PC-3 (cell line): ENCODE results near the gene SNX20. TPM values are rescaled to one million over a fixed set of nuclear protein-coding genes. Genes with fewer than 3 reads are reported as not detected.

ENCODE experiments used
- ATAC-seq: fragments of 200-7000 bp; cut with Tn5 transposase; 2 replicates; pipeline ENCODE4 v1.9.1; 2020; ENCODE audit warnings: mild to moderate bottlenecking, moderate library complexity
- Bru-seq: library from RNA; stranded (reverse); fragments of 400-500 nt; gene quantifications from one replicate; lab custom pipeline; 2021; lab: Mats Ljungman, UMichigan
- BruChase-seq, 2 experiments: library from RNA; stranded (reverse); fragments of 400-500 nt; gene quantifications; one replicate each; lab custom pipeline; 2021; lab: Mats Ljungman, UMichigan
- BruUV-seq: library from RNA; stranded (reverse); fragments of 400-500 nt; replicated peaks from 2 replicates; lab custom pipeline; 2021; lab: Mats Ljungman, UMichigan
- CTCF ChIA-PET: fragments of 300-600 bp; sonication (Branson Sonifier 250); formaldehyde crosslinking; loops from one replicate; lab custom pipeline; 2022; ENCODE audit warnings: antibody characterized with exemption; lab: Charles Lee
- POLR2A ChIA-PET: fragments of 300-600 bp; sonication (Branson Sonifier 250); formaldehyde crosslinking; loops from one replicate; lab custom pipeline; 2022; ENCODE audit warnings: antibody characterized with exemption; ENCODE audit not compliant: unreplicated experiment; lab: Charles Lee
- DNase-seq: peaks from one replicate; pipeline ENCODE4 v3.0.0-alpha.2; 2015
- H2AFZ ChIP-seq: fragments of 300-600 bp; sonication (generic); 2 replicates; pipeline ENCODE4 v1.6.0; 2016; ENCODE audit warnings: antibody characterized with exemption, low read length
- H3F3A ChIP-seq: fragments of 300-600 bp; sonication (generic); one replicate; pipeline ENCODE4 v1.6.0; 2017; ENCODE audit warnings: antibody characterized with exemption, low read length, control low read depth, mild to moderate bottlenecking; ENCODE audit not compliant: unreplicated experiment
- H3K27ac ChIP-seq: fragments of 300-600 bp; sonication (generic); 2 replicates; pipeline ENCODE4 v1.5.1; 2016; ENCODE audit warnings: mild to moderate bottlenecking, low read length
- H3K27me3 ChIP-seq: fragments of 300-600 bp; sonication (generic); 2 replicates; pipeline ENCODE4 v1.6.1; 2016; ENCODE audit warnings: low read length, mixed read lengths
- H3K36me3 ChIP-seq: fragments of 300-600 bp; sonication (generic); 2 replicates; pipeline ENCODE4 v1.6.1; 2016; ENCODE audit warnings: low read depth, mixed run types, low read length, mixed read lengths
- H3K4me1 ChIP-seq: fragments of 300-600 bp; sonication (generic); 2 replicates; pipeline ENCODE4 v1.5.1; 2016; ENCODE audit warnings: low read length; ENCODE audit not compliant: insufficient read depth
- H3K4me2 ChIP-seq: fragments of 300-600 bp; sonication (generic); 2 replicates; pipeline ENCODE4 v1.6.0; 2016; ENCODE audit warnings: low read length
- H3K4me3 ChIP-seq: fragments of 300-600 bp; sonication (generic); 2 replicates; pipeline ENCODE4 v1.5.1; 2016; ENCODE audit warnings: mild to moderate bottlenecking, low read length, mixed read lengths
- H3K79me2 ChIP-seq: fragments of 300-600 bp; sonication (generic); 2 replicates; pipeline ENCODE4 v1.6.1; 2017; ENCODE audit warnings: low read length, mixed read lengths
- H3K9ac ChIP-seq: fragments of 300-600 bp; sonication (generic); 2 replicates; pipeline ENCODE4 v1.6.0; 2016; ENCODE audit warnings: mild to moderate bottlenecking, low read length
- H3K9me2 ChIP-seq: fragments of 300-600 bp; sonication (generic); replicated peaks from 2 replicates; pipeline ENCODE4 v1.6.1; 2016; ENCODE audit warnings: mixed run types, low read length, mixed read lengths
- H3K9me3 ChIP-seq: fragments of 300-600 bp; sonication (generic); 2 replicates; pipeline ENCODE4 v1.6.1; 2016; ENCODE audit warnings: low read length, mixed read lengths
- H4K20me1 ChIP-seq: fragments of 300-600 bp; sonication (generic); 2 replicates; pipeline ENCODE4 v1.6.1; 2016; ENCODE audit warnings: low read length, mixed read lengths
- CTCF ChIP-seq: fragments of 300-600 bp; sonication (generic); conservative IDR thresholded peaks from 2 replicates; pipeline ENCODE4 v1.5.1; 2017; ENCODE audit warnings: antibody characterized with exemption, low read depth, mild to moderate bottlenecking, low read length
- EZH2 ChIP-seq: fragments of 300-600 bp; sonication (generic); IDR thresholded peaks from one replicate; pipeline ENCODE4 v1.6.1; 2017; ENCODE audit warnings: antibody characterized with exemption, mild to moderate bottlenecking, low read length; ENCODE audit not compliant: unreplicated experiment
- EZH2phosphoT487 ChIP-seq: fragments of 300-600 bp; sonication (generic); IDR thresholded peaks from 2 replicates; pipeline ENCODE4 v1.6.1; 2018; ENCODE audit warnings: mild to moderate bottlenecking, antibody characterized with exemption, low read length, borderline replicate concordance
- intact Hi-C: fragments of 100-400 bp; cut with micrococcal nuclease; formaldehyde crosslinking; loops from 2 replicates; pipeline ENCODE4 v1.9.0; 2023
- long read RNA-seq: library from polyadenylated mRNA; unstranded; transcript quantifications from one replicate; pipeline ENCODE4 v2.0.0, GENCODE V29; 2021; ENCODE audit not compliant: unreplicated experiment
- total RNA-seq: library from RNA; depleted of rRNA; stranded (reverse); fragments of >200 nt; gene quantifications from 2 replicates; pipeline ENCODE4 v1.2.3, GENCODE V29; 2014; rRNA removed

SNX20 gene
- not detected in 2 replicates for total RNA-seq
- not detected for Bru-seq, nascent RNA
- not detected for BruChase-seq, experiment 1, labeled RNA remaining after a 6-hour chase
- not detected for BruChase-seq, experiment 2, labeled RNA remaining after a 2-hour chase
- long read RNA-seq: 0 reads

GRCh38 chr16:50681021-50681885 is at the start of gene SNX20:
TSS of gene SNX20 (minus strand) at chr16:50681312. CDS start at chr16:50677526, 3,786 bp downstream.
- Histone ChIP-seq H3F3A (no peaks in the 10 kb centered on the region), H3K79me2 (no peaks in the 10 kb centered on the region), H3K36me3 (no peaks in the 10 kb centered on the region), H3K9me3 (no peaks in the 10 kb centered on the region), H3K4me2 (no peak within 1 kb of the TSS), H3K4me3 (no peak within 1 kb of the TSS), H3K9me2 (no peaks in the 10 kb centered on the region), H3K9ac (no peak within 1 kb of the TSS), H2AFZ (no peak within 1 kb of the TSS), H4K20me1 (no peaks in the 10 kb centered on the region), H3K4me1 (no peaks in the 10 kb centered on the region), H3K27me3 (no peaks in the 10 kb centered on the region), H3K27ac (no peak within 1 kb of the TSS)
- ATAC-seq (no peak), DNase-seq (no peak)
- ChIA-PET POLR2A (no interaction called here), CTCF (no interaction called here)
- TF ChIP-seq CTCF (no peak), EZH2 (no peak), EZH2phosphoT487 (no peak)
- intact Hi-C loops: no loop called here
- no TSS peak for BruUV-seq

GRCh38 chr16:50724306-50724705 is 43.2 kb upstream of the SNX20 start:
- no peaks in the 10 kb centered on the region for H3F3A ChIP-seq
- H3K9ac ChIP-seq: no peak overlapping the region
- H2AFZ ChIP-seq: no peak overlapping the region
- no peak for ATAC-seq
- CTCF ChIA-PET: no interaction called here
- no peak overlapping the region for H3K4me3 ChIP-seq
- no peaks in the 10 kb centered on the region for H3K36me3 ChIP-seq
- DNase-seq: no peak
- H3K27me3 ChIP-seq: no peaks in the 10 kb centered on the region
- intact Hi-C loops: no loop called here
- H3K9me3 ChIP-seq: no peaks in the 10 kb centered on the region
- H3K4me1 ChIP-seq: peaks cover 6% of the 10 kb centered on the region
- H4K20me1 ChIP-seq: no peaks in the 10 kb centered on the region
- POLR2A ChIA-PET: no interaction called here
- BruUV-seq: no TSS peak
- TF ChIP-seq EZH2: no peak
- TF ChIP-seq EZH2phosphoT487: no peak
- no peak for TF ChIP-seq CTCF
- H3K9me2 ChIP-seq: no peaks in the 10 kb centered on the region
- no peaks in the 10 kb centered on the region for H3K79me2 ChIP-seq
- no peak overlapping the region for H3K27ac ChIP-seq
- no peak overlapping the region for H3K4me2 ChIP-seq

GRCh38 chr16:50722960-50723359 is 41.8 kb upstream of the SNX20 start:
- no peak overlapping the region for H3K9ac ChIP-seq
- H3F3A ChIP-seq: no peaks in the 10 kb centered on the region
- DNase-seq (no peak), ATAC-seq (no peak)
- H3K27me3 ChIP-seq: no peaks in the 10 kb centered on the region
- no peak overlapping the region for H3K4me3 ChIP-seq
- intact Hi-C loops: no loop called here
- no peaks in the 10 kb centered on the region for H3K9me3 ChIP-seq
- no peak overlapping the region for H2AFZ ChIP-seq
- no peaks in the 10 kb centered on the region for H3K36me3 ChIP-seq
- ChIA-PET CTCF (no interaction called here), POLR2A (no interaction called here)
- no peaks in the 10 kb centered on the region for H3K79me2 ChIP-seq
- BruUV-seq: no TSS peak
- no peak overlapping the region for H3K27ac ChIP-seq
- TF ChIP-seq EZH2 (no peak), EZH2phosphoT487 (no peak), CTCF (no peak)
- no peaks in the 10 kb centered on the region for H4K20me1 ChIP-seq
- peaks cover 11% of the 10 kb centered on the region for H3K4me1 ChIP-seq
- H3K9me2 ChIP-seq: no peaks in the 10 kb centered on the region
- no peak overlapping the region for H3K4me2 ChIP-seq
